Ovary (tissue), 9 donors: ENCODE results near the gene MS4A2. TPM values are rescaled to one million over a fixed set of nuclear protein-coding genes. Genes with fewer than 3 reads are reported as not detected.

Experiments used
- DNase-seq, 5 donors: peaks; one replicate each; pipeline ENCODE4 v3.0.0-alpha.2; 2019 to 2020
- H3K27ac ChIP-seq, 2 donors: fragments of 200-600 bp; one replicate each; pipeline versions ENCODE4 v1.5.1 to v1.8.0; 2019 to 2022
- H3K27me3 ChIP-seq: fragments of 200-600 bp; one replicate; pipeline ENCODE4 v1.8.0; 2022
- H3K36me3 ChIP-seq: fragments of 200-600 bp; sonication (generic); one replicate; pipeline ENCODE4 v1.5.1; 2019
- H3K4me1 ChIP-seq: one replicate; pipeline ENCODE4 v1.8.1; 2013; ENCODE audit warnings: mild to moderate bottlenecking, moderate library complexity; ENCODE audit not compliant: insufficient read depth
- H3K4me3 ChIP-seq: fragments of 200-600 bp; sonication (generic); one replicate; pipeline ENCODE4 v1.5.1; 2017
- H3K9me3 ChIP-seq, 2 donors: fragments of 200-600 bp in 1 of 2; sonication (generic) in 1 of 2; one replicate each; pipeline versions ENCODE4 v1.5.1 to v1.8.1; 2013 to 2019; ENCODE audit warnings: mild to moderate bottlenecking in 1 of 2, moderate library complexity in 1 of 2
- CTCF ChIP-seq, 3 donors: fragments of 450-650 bp in 2 of 3; fragments of 200-600 bp in 1 of 3; IDR thresholded peaks; one replicate each; pipeline versions ENCODE4 v1.5.1 to v1.8.0; 2016 to 2022; ENCODE audit warnings: antibody characterized with exemption in 3 of 3, mild to moderate bottlenecking in 1 of 3
- EP300 ChIP-seq: sonication (generic); formaldehyde crosslinking; IDR thresholded peaks from one replicate; pipeline ENCODE4 v1.6.1; 2017; ENCODE audit warnings: antibody characterized with exemption
- POLR2A ChIP-seq: fragments of 450-650 bp; IDR thresholded peaks from one replicate; pipeline ENCODE4 v1.6.1; 2017; ENCODE audit warnings: antibody characterized with exemption, mild to moderate bottlenecking, moderate library complexity
- WGBS, 3 donors: extraction: QIAGEN DNeasy Blood & Tissue Kit in 1 of 3; methylation state at CpG; one replicate each; pipeline versions ENCODE4 v1.1.5 to v1.1.7; 2013 to 2017; 5-methylcytosine and 5-hydroxymethylcytosine counted together
- intact Hi-C, 4 donors: fragments of 100-400 bp; cut with DNase I; formaldehyde crosslinking; loops; one replicate each; pipeline versions ENCODE4 v1.11.0 to v1.15.1; 2022 to 2023
- polyA plus RNA-seq, 2 donors: library from polyadenylated mRNA; stranded (reverse); fragments of 200-250 nt in 1 of 2; fragments of 350-450 nt in 1 of 2; fragmentation: Illumina TruSeq in 1 of 2; extraction: RNeasy Lipid Tissue Mini Kit (QIAGEN cat#74804) in 1 of 2; gene quantifications; one replicate each; pipeline ENCODE4 v1.2.3, GENCODE V29; 2013 to 2014
- total RNA-seq, 7 donors: library from RNA; depleted of rRNA in 2 of 7; stranded (reverse); fragments of >200 nt in 2 of 7; fragmentation: NEBNext Ultra II Directional in 3 of 7; extraction: Animal tissue kit (Norgen Biotek cat#: 25700) in 3 of 7; gene quantifications; one replicate each; pipeline versions ENCODE4 v1.1.0 to v1.2.4, GENCODE V29; 2016 to 2023
- donor health status: DM: no; HTN: no; CAD: no; lungs with moderate emphysema.
- donor health status: DM: no; HTN: no; CAD: no.
- donor health status: Bipolar disorder and iron deficiency.
- donor health status: DM: yes; HTN: yes; CAD: no.
- donor health status: DM: no; HTN: no; CAD: no.
- donor health status: DM: yes; HTN: yes; CAD: no.

Gene MS4A2
- total and polyA plus RNA-seq, 9 donors = 0.23 to 1.7 (median 0.57) TPM; not detected in 3

GRCh38 chr11:60122414-60123036 lies 34.1 kb downstream of the MS4A2 start:
- Histone ChIP-seq H3K4me1 (peaks cover 8% of the 10 kb centered on the region), H3K36me3 (no peaks in the 10 kb centered on the region), H3K27ac (no peak overlapping the region), H3K9me3 (no peaks in the 10 kb centered on the region), H3K4me3 (no peak overlapping the region), H3K27me3 (no peaks in the 10 kb centered on the region)
- TF ChIP-seq POLR2A (no peak), EP300 (no peak), CTCF (IDR thresholded peaks at IDR 0.05) (no peak)
- intact Hi-C loops = no loop called here
- no peak for DNase-seq
- 73 to 74% (median 74%) methylated on average over 3 of the region's 3 CpGs for WGBS, 3 donors

GRCh38 chr11:60124802-60125432 lies 36.5 kb downstream of the MS4A2 start:
- no peak for DNase-seq
- no peak for TF ChIP-seq POLR2A
- no peak for TF ChIP-seq CTCF (IDR thresholded peaks at IDR 0.05)
- TF ChIP-seq EP300 = no peak
- intact Hi-C loops = no loop called here
- peaks cover 7% of the 10 kb centered on the region for H3K4me1 ChIP-seq
- H3K9me3 ChIP-seq = no peaks in the 10 kb centered on the region
- no peak overlapping the region for H3K27ac ChIP-seq
- H3K4me3 ChIP-seq = no peak overlapping the region
- H3K27me3 ChIP-seq = no peaks in the 10 kb centered on the region
- 10 to 23% (median 14%) methylated on average over 11 of the region's 11 CpGs for WGBS, 3 donors
- H3K36me3 ChIP-seq = no peaks in the 10 kb centered on the region

GRCh38 chr11:60125956-60126585 lies 37.6 kb downstream of the MS4A2 start:
- Histone ChIP-seq H3K27ac (no peak overlapping the region), H3K4me3 (no peak overlapping the region), H3K36me3 (no peaks in the 10 kb centered on the region), H3K27me3 (no peaks in the 10 kb centered on the region), H3K9me3 (no peaks in the 10 kb centered on the region), H3K4me1 (peaks cover 7% of the 10 kb centered on the region)
- TF ChIP-seq POLR2A (no peak), CTCF (IDR thresholded peaks at IDR 0.05) (no peak), EP300 (no peak)
- intact Hi-C loops = no loop called here
- DNase-seq = no peak

- intact Hi-C loops = no loop called here
- WGBS, 3 donors = 20 to 27% (median 21%) methylated on average over 3 of the region's 3 CpGs
- Histone ChIP-seq H3K27ac (no peak overlapping the region), H3K36me3 (no peaks in the 10 kb centered on the region), H3K4me3 (no peak overlapping the region), H3K9me3 (no peaks in the 10 kb centered on the region), H3K27me3 (no peaks in the 10 kb centered on the region), H3K4me1 (peaks cover 4% of the 10 kb centered on the region)
- TF ChIP-seq CTCF (IDR thresholded peaks at IDR 0.05) (no peak), EP300 (no peak), POLR2A (no peak)
- DNase-seq = no peak
Observed at GRCh38 chr11:60127311-60127811, 38.9 kb downstream of the MS4A2 start.
